ENCODE measurements around the gene AIF1L.

DNA sequence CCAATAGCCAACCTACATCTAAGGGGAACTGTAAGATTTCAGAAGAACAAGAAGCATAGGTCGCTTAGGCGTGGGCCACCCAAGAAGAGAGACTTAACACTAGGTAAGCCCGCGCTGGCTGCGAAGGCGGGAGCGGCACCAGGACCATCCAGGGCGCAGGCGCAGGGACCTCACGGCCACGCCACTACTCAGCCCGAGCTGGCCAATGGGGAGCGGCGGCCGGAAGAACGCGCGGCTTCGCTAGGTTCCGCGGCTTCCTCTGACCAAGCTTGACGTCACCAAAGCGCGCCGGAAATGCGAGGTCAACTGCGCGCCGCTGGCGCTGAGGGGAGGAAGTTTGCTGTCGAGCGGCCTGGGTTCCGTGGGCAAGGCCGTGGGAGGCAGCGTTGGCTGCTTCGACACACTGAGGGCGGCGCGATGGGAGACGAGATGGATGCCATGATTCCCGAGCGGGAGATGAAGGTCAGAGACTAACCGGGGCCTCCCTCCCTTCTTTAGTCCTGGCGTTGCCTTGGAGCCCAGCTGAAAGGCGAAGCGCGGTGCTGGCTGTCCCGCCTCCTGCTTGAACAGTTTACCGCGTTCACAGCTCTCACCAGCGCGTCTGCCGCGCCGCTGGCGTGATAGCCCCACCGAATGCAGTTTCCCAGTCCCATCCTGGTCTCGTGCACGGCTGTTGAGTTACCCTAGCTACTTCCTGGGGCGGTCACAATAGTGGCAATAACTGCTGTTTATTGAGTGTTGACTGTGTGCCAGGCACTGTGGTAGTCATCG, 29.1 kb downstream of the AIF1L start, which contains the start of gene NUP214:
- TF ChIP-seq ZNF557 (CRISPR knock-in tag; IDR thresholded peaks at IDR 0.05) (no peak), BORCS8-MEF2B (CRISPR knock-in tag; IDR thresholded peaks at IDR 0.05) (peak; percentile 85; the same call in 1 of the 2 replicates), TCF12 (IDR thresholded peaks at IDR 0.05) (no peak), TCF12 (CRISPR knock-in tag; IDR thresholded peaks at IDR 0.05) (no peak), POLR2A (IDR thresholded peaks at IDR 0.05; ENCODE audit: insufficient read depth in 1 of 2, low read depth in 2 of 2, low read length in 2 of 2) (peak; percentile 92 to 95), SRF (IDR thresholded peaks at IDR 0.05; ENCODE audit: low read depth, low read length) (peak; percentile 75), CTCF (CRISPR knock-in tag; IDR thresholded peaks at IDR 0.05) (peak; percentile 29), FIP1L1 (IDR thresholded peaks at IDR 0.05; ENCODE audit: borderline replicate concordance, insufficient read depth, low read depth, low read length) (no peak), SNAPC5 (CRISPR knock-in tag; IDR thresholded peaks at IDR 0.05; ENCODE audit: borderline replicate concordance) (no peak)
- TF ChIP-seq, protein P1, sequence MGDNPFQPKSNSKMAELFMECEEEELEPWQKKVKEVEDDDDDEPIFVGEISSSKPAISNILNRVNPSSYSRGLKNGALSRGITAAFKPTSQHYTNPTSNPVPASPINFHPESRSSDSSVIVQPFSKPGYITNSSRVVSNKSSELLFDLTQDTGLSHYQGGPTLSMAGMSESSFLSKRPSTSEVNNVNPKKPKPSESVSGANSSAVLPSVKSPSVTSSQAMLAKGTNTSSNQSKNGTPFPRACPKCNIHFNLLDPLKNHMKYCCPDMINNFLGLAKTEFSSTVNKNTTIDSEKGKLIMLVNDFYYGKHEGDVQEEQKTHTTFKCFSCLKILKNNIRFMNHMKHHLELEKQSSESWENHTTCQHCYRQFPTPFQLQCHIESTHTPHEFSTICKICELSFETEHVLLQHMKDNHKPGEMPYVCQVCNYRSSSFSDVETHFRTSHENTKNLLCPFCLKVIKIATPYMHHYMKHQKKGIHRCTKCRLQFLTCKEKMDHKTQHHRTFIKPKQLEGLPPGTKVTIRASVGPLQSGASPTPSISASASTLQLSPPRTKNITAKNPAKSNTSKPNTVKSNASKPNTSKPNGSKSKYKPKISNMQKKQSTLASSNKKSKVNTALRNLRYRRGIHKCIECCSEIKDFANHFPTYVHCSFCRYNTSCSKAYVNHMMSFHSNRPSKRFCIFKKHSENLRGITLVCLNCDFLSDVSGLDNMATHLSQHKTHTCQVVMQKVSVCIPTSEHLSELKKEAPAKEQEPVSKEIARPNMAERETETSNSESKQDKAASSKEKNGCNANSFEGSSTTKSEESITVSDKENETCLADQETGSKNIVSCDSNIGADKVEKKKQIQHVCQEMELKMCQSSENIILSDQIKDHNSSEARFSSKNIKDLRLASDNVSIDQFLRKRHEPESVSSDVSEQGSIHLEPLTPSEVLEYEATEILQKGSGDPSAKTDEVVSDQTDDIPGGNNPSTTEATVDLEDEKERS (CRISPR knock-in tag; IDR thresholded peaks at IDR 0.05), result peak; percentile 82; the same call in 1 of the 2 replicates
